DMS153 treated with DMSO at 0.1 percent for 48 hours (cell line): ENCODE measurements around the gene NR1D2.

Experiments used
- DNase-seq: peaks from one replicate; lab custom pipeline; 2025; ENCODE audit not compliant: unreplicated experiment; lab: John Stamatoyannopoulos, UW

Gene NR1D2

DNA sequence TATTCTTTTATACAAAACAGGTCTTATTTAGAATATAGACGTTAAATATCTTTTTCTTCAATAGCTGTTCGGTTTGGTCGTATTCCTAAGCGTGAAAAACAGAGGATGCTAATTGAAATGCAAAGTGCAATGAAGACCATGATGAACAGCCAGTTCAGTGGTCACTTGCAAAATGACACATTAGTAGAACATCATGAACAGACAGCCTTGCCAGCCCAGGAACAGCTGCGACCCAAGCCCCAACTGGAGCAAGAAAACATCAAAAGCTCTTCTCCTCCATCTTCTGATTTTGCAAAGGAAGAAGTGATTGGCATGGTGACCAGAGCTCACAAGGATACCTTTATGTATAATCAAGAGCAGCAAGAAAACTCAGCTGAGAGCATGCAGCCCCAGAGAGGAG is 16.8 kb downstream of the NR1D2 start:
- DNase-seq = no peak

DNA sequence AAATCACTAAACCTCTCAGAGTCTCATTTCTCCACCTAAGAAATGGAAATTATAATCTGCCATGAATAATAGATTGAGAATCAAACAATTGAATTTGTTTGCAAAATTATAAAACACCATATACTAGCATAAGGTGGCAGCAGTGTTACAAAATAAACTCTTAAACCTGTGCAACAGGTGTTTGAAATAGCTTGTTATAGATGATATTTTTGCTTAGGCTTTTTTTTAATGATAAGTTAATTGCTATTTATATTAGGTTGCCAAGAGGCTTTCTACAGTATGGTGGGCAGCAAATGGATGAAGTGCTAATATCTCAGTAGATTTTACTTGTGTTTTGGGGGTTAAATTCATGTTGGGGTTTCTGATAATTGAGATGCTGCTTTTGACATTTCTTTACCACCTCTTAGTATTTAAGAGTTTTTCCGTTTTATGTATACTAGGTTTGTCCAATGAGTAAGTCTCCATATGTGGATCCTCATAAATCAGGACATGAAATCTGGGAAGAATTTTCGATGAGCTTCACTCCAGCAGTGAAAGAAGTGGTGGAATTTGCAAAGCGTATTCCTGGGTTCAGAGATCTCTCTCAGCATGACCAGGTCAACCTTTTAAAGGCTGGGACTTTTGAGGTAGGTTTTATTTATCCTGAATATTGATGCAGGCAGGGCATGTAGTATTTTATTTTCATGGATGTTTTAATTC is 19.6 kb downstream of the NR1D2 start:
- DNase-seq = no peak

DNA sequence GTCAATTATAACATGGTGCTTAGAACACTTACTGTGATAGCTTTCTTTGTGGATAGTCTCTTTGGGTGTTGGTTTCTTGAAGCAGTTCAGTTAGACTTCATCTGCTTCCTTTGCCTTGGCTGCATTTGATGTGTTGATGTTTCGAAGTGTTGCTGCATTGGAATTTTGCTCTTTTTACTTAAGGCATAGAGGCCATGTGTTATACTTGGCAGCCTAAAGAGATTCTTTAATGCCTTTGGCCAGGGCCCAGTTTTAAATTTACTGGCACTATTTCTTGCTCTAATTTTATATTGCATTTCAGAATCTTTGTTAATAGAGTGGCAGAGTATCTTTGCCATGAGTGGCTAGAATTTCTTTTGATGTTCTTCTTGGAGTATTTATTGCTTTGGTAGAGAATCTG is 21.2 kb downstream of the NR1D2 start:
- no peak for DNase-seq

DNA sequence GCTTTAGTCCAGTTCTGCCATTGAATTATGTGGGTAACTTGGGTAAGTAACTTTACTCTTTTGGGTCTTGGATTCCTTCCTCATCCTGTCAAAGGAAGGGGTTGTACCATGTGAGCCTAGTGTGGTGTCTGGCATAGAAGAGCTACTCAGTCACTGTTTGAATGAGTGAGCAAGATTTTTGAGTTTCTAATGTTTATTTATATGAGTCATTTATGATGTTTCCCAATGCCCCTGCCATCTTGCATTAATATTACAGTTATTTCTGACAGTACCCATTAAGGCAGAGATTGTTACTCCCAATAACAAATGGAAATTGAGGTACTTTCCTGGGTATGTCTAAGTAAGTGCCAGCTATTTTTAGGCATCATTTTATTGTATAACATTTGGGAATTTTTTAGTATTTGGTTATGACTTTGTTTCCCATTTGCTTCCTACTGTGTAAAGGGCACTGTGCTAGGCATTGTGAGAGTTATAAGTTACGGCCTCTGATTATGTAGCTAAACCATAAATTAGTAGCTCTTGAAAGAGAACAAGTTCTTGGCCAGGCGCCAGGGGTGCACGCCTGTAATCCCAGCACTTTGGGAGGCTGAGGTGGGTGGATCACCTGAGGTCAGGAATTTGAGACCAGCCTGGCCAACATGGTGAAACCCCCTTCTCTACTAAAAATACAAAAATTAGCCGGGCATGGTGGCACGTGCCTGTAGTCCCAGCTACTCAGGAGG is 23.5 kb downstream of the NR1D2 start:
- DNase-seq = no peak

DNA sequence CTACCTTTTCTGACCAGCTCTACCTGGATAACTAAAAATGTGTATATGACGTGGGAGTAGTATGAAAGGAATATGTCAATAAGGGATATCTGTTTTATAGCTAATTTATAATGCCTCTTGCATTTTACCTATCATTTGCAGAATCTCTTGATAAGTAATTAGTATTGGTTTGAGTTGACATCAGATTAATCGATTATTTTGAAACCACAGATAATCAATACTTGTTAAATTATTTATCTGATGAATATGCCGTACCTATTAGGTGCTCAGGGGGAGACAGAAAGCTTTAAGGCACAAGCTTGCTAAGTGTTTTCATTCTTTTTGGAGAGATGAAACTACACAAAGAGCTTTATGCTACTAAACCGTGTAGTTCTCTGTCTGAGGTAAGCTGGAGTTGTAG is 24.3 kb downstream of the NR1D2 start:
- DNase-seq = no peak

DNA sequence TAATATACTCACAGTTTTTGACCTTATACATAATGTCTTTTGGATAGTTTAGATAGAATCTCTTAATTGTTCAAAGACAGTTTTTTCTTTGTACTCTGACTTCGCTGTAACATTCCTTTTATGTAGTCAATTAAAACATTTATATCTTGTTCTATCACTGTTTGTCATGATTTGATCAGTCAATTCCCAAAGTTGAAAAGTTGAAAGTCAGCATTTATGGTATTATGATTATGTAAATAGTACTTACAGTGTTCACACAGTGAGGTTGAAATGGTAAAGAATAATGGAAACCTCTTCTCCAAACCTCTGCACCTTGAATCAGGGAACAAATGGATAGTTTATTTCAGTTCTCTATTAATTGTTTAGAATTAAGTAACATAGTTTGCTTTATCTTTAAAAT is 26.6 kb downstream of the NR1D2 start:
- no peak for DNase-seq

DNA sequence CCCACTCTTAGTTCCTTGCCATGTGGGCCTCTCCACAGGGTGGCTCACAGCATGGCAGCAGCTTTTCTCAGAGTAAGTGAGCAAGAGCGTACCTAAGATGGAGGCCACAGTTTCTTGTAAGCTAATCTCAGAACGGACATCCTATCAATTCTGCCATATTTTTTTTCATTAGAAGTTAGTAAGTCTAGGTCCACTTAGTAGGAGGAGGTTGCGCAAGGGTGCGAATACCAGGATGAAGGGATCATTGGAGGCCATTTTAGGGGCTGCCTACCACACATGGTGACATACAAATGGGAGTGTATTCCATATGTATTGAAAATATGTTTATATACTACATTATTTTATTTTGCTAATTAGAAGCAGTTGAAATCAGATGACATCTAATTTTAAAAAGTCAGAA is 31.5 kb downstream of the NR1D2 start:
- DNase-seq = no peak

DNA sequence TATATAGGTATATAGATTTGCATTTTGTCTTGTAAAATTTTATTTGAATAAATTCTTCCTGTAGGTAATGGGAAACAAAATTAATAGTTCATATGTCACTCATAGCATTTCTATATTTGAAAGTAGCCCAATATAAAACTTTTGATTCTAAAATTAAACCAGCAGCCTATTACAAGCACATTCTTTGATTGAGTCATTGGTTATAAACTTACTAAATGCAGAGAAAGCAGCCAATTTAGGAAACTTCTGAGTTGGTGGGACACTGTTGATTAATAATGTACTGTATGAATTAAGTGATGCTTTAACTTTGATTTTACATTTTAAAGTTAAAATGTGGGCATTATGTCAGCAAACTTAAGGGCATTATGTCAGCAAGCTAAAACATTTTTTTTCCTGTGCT is 34.5 kb downstream of the NR1D2 start:
- no peak for DNase-seq

DNA sequence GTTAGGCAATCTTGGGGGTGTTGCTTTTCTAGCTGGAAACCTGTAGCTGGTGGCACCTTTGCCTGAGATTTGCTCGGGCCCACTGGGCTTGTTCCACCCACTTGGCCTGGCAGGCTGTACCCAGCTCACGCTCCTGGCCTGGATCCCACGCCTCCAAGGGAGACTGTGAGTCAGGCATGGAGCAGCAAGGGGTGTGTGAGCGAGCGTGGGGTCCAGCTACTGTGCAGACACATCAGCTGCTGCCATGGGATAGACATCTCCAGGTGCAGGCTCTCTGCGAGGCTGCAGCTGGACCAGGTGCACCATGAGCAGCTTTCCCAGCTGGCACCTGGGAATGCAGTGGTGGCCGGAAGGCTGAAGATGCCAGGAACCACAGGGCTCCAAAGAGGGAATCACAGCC is 36.0 kb downstream of the NR1D2 start:
- no peak for DNase-seq

DNA sequence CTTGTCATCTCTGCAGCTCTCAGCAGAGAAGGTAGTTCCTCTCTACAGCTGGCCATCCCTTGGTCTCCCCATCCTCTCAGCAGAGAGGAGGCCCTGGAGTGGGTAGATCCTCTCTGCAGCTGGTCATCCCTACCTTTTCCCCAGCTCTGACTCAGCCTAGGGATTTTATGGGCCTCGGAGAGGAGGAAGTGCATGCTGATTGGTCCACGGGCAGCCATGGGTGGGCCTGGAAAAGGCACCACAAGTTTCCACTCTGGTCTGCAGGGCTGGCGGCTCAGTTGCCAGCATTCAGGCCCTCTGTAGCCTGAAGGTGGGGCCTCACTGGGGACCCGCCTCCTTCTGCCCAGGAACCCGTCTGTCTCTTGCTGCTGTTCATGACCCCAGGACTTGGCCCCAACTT is 36.9 kb downstream of the NR1D2 start:
- no peak for DNase-seq

DNA sequence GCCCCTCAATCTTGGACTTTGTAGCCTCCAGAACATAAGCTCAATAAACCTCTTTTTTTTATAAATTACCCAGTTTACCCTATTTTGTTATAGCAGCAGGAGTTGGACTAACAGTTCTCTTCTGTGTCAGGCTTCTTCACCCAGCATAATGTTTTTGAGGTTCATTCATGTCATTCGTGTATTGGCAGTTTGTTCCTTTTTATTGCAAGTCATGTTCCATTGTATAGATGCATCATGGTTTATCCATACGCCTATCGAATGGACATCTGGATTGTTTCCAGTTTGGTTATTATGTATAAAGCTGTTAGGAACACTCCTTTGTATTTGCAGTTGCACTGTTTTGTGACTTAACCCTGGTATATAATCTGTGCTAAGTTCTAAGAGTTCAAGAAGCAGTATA is 39.8 kb downstream of the NR1D2 start:
- DNase-seq = no peak

DNA sequence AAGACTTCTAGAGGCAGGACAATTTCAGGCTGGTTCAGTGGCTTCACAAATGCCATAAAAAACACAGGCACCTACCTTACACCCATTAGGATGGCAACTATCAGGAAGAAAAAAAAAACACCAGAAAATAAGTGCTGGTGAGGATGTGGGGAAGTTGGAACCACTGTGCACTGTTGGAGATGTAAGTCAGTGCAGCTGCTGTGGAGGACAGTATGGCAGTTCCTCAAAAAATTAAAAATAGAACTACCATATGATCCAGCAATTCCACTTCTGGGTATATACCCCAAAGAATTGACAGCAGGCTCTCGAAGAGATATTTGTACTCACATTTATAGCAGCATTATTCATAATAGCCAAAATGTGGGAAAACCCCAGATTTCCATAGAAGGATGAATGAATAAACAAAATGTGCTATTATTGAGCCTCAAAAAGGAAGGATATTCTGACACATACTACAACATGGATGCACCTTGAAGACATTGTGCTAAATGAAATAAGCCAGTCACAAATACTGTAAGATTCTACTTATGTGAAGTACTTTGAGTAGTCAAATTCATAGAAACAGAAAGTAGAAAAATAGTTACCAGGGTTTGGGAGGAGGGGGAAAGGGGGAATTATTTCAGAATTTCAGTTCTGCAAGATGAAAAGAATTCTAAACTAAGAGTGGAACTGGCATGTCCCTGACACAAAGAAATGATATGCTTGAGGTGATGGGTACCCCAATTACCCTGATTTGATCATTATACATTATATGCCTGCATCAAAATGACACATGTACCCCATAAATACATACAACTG is 40.9 kb downstream of the NR1D2 start:
- DNase-seq = no peak

DNA sequence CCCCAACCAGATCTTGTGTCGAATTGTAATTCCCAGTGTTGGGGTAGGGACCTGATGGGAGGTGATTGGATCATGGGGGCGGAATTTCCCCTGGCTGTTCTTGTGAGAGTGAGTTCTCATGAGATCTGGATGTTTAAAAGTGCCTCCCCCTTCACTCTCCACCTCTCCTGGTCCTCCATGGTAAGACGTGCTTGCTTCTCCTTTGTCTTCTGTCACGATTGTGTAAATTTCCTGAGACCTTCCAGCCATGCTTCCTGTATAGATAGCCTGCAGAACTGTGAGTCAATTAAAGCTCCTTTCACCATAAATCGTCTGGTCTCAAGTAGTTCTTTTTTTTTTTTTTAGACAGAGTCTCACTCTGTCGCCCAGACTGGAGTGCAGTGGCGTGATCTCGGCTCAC is 42.3 kb downstream of the NR1D2 start:
- DNase-seq = no peak

DNA sequence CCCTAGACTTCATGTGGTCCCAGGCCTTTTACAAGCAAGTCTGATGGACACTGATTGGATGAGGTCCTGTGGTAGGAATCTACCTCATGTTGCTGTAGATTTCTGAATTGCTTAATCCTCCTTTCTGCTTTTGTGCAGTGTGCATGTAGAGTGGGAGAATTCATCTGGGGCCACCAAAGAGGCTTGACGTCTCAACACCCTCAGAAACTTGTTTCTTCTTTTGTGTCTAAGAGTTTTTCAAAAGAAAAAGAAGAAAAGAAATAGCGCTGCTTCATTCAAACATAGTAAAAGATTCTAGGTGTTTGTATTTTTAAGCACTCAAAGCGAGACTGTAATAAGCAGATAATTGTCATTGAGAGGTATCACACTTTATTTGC is 46.2 kb downstream of the NR1D2 start:
- DNase-seq = no peak

DNA sequence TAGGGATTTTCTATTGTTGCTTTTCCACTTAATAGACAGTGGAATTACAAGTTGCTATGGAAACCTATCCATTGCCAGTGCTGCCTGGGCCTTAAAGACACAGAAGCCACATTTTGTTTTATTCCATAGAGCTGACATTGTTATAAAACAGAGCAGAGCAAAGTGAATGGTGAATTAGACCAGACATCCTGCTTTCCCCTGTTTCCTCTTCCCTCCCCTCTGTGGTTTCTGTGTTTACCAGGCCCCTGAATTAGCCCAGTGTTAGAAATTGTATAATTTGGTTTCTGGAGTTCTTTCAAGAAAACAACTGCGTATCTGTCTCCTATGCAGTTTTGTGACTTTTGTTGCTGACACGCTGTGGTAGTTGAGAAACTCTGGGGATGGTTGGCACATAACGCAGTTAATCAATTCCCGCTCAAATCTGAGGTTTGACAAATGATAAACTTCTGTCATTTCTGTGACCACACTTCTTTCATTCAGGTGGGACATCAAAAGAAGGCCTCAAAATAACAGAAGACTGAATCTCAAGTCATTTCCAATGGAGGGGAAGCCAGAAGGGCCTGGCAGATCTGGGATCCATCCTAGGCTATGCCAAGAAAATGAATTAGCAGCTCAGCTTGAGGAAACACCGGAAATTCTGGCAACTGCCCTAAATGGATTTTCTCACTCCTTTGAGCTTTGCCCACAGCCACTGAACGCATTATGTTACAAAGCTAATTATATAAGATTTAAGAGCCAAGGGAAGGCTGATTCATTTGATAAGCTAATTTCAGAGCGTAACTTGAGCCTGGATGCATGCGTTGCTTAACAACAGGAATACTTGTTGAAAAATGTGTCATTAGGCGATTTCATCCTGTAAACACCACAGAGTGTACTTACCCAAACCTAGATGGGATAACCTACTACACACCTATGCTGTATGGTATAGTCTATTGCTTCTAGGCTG is 46.9 kb downstream of the NR1D2 start:
- peak; percentile 3 for DNase-seq

DNA sequence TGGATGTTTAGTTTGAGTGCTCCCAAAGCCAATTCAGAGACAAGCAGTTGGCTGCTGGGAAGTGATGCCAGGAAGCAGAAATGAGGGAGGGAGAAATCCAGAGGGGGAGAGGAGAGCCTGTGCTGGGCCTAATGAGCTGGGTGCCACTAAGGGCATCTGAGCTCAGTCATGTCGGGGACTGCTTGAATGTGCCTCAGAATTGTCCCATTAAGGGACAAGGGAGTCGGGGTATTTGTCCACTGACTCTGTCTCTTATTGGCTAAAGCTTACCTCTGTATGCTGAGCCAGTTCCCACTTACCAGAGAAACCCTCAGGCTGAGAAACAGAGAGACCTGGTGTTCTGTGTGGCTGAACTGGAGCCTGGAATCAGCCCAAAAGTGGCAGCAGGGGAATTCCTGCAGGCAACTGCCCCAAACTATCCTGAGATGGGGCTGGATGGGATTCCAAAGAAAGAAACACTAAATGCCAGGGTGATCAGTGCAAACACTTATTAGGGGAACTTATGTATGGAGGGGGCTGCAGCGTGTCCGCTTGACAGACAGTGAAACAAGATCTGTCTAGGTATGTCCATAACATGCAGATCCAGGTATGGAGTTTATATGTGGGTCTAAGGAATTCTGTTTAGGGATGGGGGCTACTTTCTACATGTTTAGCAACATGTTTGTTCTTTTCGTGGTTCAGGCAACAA is 48.6 kb downstream of the NR1D2 start:
- no peak for DNase-seq

DNA sequence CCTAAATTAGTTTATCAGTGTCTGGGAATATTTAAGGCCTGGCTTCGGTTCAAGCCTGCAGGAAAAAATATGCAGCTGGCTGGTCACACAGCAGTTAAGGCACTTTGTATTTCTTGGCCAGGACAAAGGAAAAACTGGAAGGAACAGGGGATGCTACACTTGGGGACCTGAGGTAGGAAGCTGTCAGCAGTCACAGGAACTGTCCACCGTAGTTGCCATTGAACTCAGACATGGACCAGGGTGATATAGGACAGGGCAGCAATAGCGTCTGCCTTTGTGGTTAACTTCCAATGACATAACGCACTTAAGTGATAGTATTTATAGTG is 49.1 kb downstream of the NR1D2 start:
- no peak for DNase-seq

DNA sequence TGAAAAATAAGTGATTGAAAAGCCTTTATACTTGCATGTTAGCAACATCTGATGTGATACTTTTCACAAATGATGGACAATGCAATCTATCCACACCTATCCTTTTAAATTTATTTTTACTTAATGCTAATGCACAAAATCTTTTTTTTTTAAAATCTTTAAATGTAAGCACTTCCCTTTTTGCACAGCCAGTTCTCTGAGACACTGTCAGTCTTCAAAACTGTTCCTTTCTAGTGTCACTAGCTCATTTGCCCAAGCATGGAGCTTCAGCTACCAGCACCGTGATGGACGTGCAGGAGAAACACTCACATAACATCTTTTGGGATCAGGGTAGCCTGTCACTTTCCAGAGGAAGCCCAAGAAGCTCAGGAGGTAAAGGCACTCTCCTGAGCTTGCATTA is 50.1 kb downstream of the NR1D2 start:
- no peak for DNase-seq

DNA sequence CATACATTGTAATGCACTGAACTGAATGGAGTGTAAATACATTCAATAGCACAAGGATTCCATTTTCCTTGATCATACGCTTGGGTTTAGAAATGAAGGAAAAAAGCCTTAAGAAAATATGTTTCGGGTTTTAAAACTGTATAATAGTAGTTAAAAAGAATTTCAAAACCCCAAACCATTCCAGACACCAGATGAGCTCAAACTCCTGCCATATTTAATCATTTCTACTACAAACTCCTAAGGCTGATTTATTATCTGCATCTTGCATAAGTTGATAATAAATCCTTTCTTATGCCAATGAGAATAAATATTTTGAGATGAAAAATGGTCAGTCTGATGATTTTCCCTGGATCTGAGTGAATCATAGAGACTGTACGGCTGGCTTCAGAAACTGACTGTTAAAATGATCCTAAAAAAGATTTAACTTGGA is 51.0 kb downstream of the NR1D2 start:
- no peak for DNase-seq

DNA sequence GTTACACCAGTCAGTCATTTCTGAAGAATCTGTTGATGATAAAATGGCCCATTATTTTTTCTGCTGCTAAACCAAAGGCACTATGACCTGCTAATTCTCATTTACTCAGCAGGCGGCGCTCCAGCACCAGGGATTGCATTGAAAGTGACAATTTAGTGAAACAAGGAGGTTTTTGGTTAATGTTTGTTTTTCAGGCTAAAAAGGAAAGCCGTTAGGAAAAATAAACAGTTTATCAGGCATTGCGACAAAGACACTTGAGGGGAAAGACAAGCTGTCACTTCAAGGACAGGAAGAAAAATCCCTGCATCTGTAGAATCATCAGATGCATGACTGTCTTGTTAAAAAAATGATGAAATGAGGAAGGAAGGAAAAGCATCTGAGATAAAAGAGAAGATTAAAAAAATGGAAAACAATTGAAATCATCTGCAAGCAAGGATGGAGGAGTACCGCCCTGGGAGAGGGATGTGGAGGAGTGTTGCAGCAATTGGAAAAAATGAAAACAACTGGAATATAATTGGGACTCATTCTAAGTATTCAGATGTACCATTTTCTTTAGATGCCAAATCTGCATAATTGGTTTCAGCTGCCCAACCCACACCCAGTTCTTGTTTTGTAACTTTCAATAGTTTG is 54.0 kb downstream of the NR1D2 start:
- peak; percentile 0 for DNase-seq
